HCT116 (cell line): ENCODE measurements around the gene TMEM176B.

Experiments
- CEBPB ChIP-seq: IDR thresholded peaks from 2 replicates; pipeline ENCODE4 v1.6.1; 2012; ENCODE audit warnings: low read depth
- CTCF ChIP-seq, 3 experiments: fragments of 200-600 bp in 1 of 3; sonication (generic) in 1 of 3; IDR thresholded peaks in 2 of 3; conservative IDR thresholded peaks in 1 of 3; 2 replicates each; pipeline ENCODE4 v1.5.1; 2012 to 2017; ENCODE audit warnings: low read depth in 2 of 3, low read length in 2 of 3, antibody characterized with exemption in 1 of 3, borderline replicate concordance in 1 of 3, control low read depth in 1 of 3, mild to moderate bottlenecking in 1 of 3, mixed read lengths in 1 of 3, mixed run types in 1 of 3, moderate library complexity in 1 of 3; ENCODE audit not compliant: insufficient read depth in 1 of 3
- ELF1 ChIP-seq: IDR thresholded peaks from 2 replicates; pipeline ENCODE4 v1.6.1; 2012; ENCODE audit warnings: low read depth, borderline replicate concordance
- EZH2phosphoT487 ChIP-seq: fragments of 200-600 bp; IDR thresholded peaks from 2 replicates; pipeline ENCODE4 v1.6.1; 2018; ENCODE audit warnings: antibody characterized with exemption, borderline replicate concordance
- POLR2A ChIP-seq: IDR thresholded peaks from 2 replicates; pipeline ENCODE4 v1.7.0; 2011; ENCODE audit warnings: borderline replicate concordance; ENCODE audit not compliant: insufficient read depth, insufficient read length; ENCODE audit errors: extremely low read depth
- REST ChIP-seq: IDR thresholded peaks from 2 replicates; pipeline ENCODE4 v1.6.1; 2012; ENCODE audit warnings: low read depth
- SP1 ChIP-seq: IDR thresholded peaks from 2 replicates; pipeline ENCODE4 v1.6.1; 2012; ENCODE audit warnings: low read depth
- SRF ChIP-seq: IDR thresholded peaks from 2 replicates; pipeline ENCODE4 v1.6.1; 2012; ENCODE audit warnings: low read depth

GRCh38 chr7:150805864-150806263 is 5.7 kb upstream of the TMEM176B start:
- TF ChIP-seq SRF (no peak), CTCF (IDR thresholded peaks at IDR 0.05 in 2 of 3, conservative IDR thresholded peaks at IDR 0.05 in 1 of 3; ENCODE audit: borderline replicate concordance in 1 of 3, insufficient read depth in 1 of 3, low read depth in 2 of 3, low read length in 2 of 3) (no peak), SP1 (no peak), CEBPB (no peak), REST (no peak), POLR2A (no peak), EZH2phosphoT487 (no peak), ELF1 (no peak)
